Keratinocyte (primary cell): ENCODE results near the gene CCDC192. TPM values are rescaled to one million over a fixed set of nuclear protein-coding genes. Genes with fewer than 3 reads are reported as not detected.

Experiments used
- DNase-seq: peaks from one replicate; pipeline ENCODE4 v3.0.0-alpha.2; 2011; ENCODE audit warnings: low read depth, missing footprints, low spot score
- FAIRE-seq: peaks from 2 replicates; lab custom pipeline; 2011; peaks lifted over from hg19 to GRCh38; lab: Jason Lieb, UNC
- H2AFZ ChIP-seq: 2 replicates; pipeline ENCODE4 v1.6.0; 2012; ENCODE audit warnings: low read length, control low read depth, inconsistent platforms; ENCODE audit not compliant: control insufficient read depth
- H3K27ac ChIP-seq: 2 replicates; pipeline ENCODE4 v1.5.1; 2011; ENCODE audit warnings: low read length; ENCODE audit not compliant: control insufficient read depth, insufficient read depth
- H3K27me3 ChIP-seq: 3 replicates; pipeline ENCODE4 v1.6.0; 2011; ENCODE audit warnings: low read length; ENCODE audit not compliant: control insufficient read depth, insufficient read depth; ENCODE audit errors: extremely low read depth
- H3K36me3 ChIP-seq, 2 experiments: 2 replicates in 1 of 2; 3 replicates in 1 of 2; pipeline ENCODE4 v1.5.1; 2011; ENCODE audit warnings: low read length in 2 of 2, mild to moderate bottlenecking in 1 of 2; ENCODE audit not compliant: control insufficient read depth in 2 of 2, insufficient read depth in 2 of 2; ENCODE audit errors: extremely low read depth in 1 of 2
- H3K4me1 ChIP-seq: 3 replicates; pipeline ENCODE4 v1.5.1; 2011; ENCODE audit warnings: low read length; ENCODE audit not compliant: control insufficient read depth, insufficient read depth; ENCODE audit errors: extremely low read depth
- H3K4me2 ChIP-seq: 3 replicates; pipeline ENCODE4 v1.6.0; 2011; ENCODE audit warnings: low read depth, low read length; ENCODE audit not compliant: control insufficient read depth, insufficient read depth; ENCODE audit errors: extremely low read depth
- H3K4me3 ChIP-seq, 3 experiments: fragments of 200-600 bp in 1 of 3; sonication (generic) in 1 of 3; 2 replicates in 2 of 3; 3 replicates in 1 of 3; pipeline ENCODE4 v1.5.1; 2011 to 2016; ENCODE audit warnings: low read length in 3 of 3, mild to moderate bottlenecking in 3 of 3, control low read depth in 2 of 3, inconsistent platforms in 1 of 3, low read depth in 1 of 3, mixed read lengths in 1 of 3, mixed run types in 1 of 3, moderate library complexity in 1 of 3; ENCODE audit not compliant: control insufficient read depth in 2 of 3, insufficient read depth in 2 of 3; ENCODE audit errors: extremely low read depth in 1 of 3
- H3K79me2 ChIP-seq: 2 replicates; pipeline ENCODE4 v1.6.0; 2012; ENCODE audit warnings: low read length; ENCODE audit not compliant: control insufficient read depth, insufficient read depth
- H3K9ac ChIP-seq: 3 replicates; pipeline ENCODE4 v1.6.0; 2011; ENCODE audit warnings: low read length; ENCODE audit not compliant: control insufficient read depth, insufficient read depth; ENCODE audit errors: extremely low read depth
- H3K9me1 ChIP-seq: 3 replicates; pipeline ENCODE4 v1.6.0; 2011; ENCODE audit warnings: low read length; ENCODE audit not compliant: control insufficient read depth, insufficient read depth; ENCODE audit errors: extremely low read depth
- H3K9me3 ChIP-seq: 2 replicates; pipeline ENCODE4 v1.5.1; 2012; ENCODE audit warnings: low read depth, low read length; ENCODE audit not compliant: control insufficient read depth
- H4K20me1 ChIP-seq: 3 replicates; pipeline ENCODE4 v1.6.0; 2011; ENCODE audit warnings: low read length; ENCODE audit not compliant: control insufficient read depth, insufficient read depth; ENCODE audit errors: extremely low read depth
- EZH2 ChIP-seq: IDR thresholded peaks from one replicate; pipeline ENCODE4 v1.6.1; 2012; ENCODE audit warnings: inconsistent platforms, mild to moderate bottlenecking, low read length, moderate library complexity
- dilution Hi-C: fragments of 300-500 bp; cut with MboI; formaldehyde crosslinking; loops from one replicate; pipeline ENCODE4 v1.7.0; 2020; ENCODE audit warnings: low sequenced_read_pairs; ENCODE audit not compliant: extremely low pct_ligation_motif_present
- polyA plus RNA-seq, 5 experiments: library from polyadenylated mRNA; depleted of rRNA in 3 of 5; stranded (reverse) in 3 of 5; stranded (forward) in 1 of 5; unstranded in 1 of 5; fragments of >200 nt; gene quantifications; 1 replicate in 1 of 5; 2 replicates in 3 of 5; 3 replicates in 1 of 5; pipeline versions ENCODE4 v1.2.1 to v1.2.3, GENCODE V29; 2011 to 2012; ENCODE audit warnings: missing spikeins in 2 of 5, low read depth in 1 of 5, low replicate concordance in 1 of 5
- TF ChIP-seq, protein P1 (sequence below), 3 experiments: IDR thresholded peaks in 1 of 3; conservative IDR thresholded peaks in 1 of 3; optimal IDR thresholded peaks in 1 of 3; 2 replicates in 2 of 3; 3 replicates in 1 of 3; pipeline versions ENCODE3 to v1.5.1; 2011; ENCODE audit warnings: low read length in 3 of 3, mild to moderate bottlenecking in 3 of 3, moderate library complexity in 2 of 3, control low read depth in 1 of 3, inconsistent platforms in 1 of 3; ENCODE audit not compliant: insufficient read depth in 2 of 3; ENCODE audit errors: extremely low read depth in 1 of 3

Gene CCDC192
- polyA plus RNA-seq, 1 donor (not counting 4 experiments of a cell fraction or from before 2014, with no cell fraction given), result not detected

DNA sequence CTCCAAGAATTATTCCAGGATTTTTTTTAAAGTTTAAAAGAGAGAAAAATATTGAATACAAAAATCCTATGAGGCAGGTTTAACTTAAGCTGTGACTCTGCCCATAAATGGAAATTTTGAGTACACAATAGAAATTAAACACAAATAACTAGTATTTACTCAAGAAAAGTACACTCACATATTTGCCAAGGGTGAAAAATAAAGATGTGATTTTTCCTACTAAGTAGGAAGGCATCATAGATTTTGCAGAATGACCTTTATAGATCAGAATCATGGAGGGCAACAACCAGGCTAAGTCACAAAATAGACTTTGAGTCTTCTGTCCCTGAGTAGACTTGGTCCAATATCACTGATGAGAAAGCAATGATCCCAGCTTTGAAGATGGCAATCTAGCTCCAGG, 277.7 kb downstream of the CCDC192 start:
- Histone ChIP-seq H2AFZ (no peak overlapping the region), H3K4me1 (no peaks in the 10 kb centered on the region), H3K9me3 (no peaks in the 10 kb centered on the region), H3K79me2 (no peaks in the 10 kb centered on the region), H4K20me1 (no peaks in the 10 kb centered on the region), H3K4me2 (no peak overlapping the region), H3K4me3 (no peak overlapping the region), H3K27me3 (no peaks in the 10 kb centered on the region), H3K27ac (no peak overlapping the region), H3K36me3 (no peaks in the 10 kb centered on the region), H3K9ac (no peak overlapping the region), H3K9me1 (no peaks in the 10 kb centered on the region)
- DNase-seq (no peak), FAIRE-seq (no peak)
- dilution Hi-C loops, result no loop called here
- TF ChIP-seq, protein P1, sequence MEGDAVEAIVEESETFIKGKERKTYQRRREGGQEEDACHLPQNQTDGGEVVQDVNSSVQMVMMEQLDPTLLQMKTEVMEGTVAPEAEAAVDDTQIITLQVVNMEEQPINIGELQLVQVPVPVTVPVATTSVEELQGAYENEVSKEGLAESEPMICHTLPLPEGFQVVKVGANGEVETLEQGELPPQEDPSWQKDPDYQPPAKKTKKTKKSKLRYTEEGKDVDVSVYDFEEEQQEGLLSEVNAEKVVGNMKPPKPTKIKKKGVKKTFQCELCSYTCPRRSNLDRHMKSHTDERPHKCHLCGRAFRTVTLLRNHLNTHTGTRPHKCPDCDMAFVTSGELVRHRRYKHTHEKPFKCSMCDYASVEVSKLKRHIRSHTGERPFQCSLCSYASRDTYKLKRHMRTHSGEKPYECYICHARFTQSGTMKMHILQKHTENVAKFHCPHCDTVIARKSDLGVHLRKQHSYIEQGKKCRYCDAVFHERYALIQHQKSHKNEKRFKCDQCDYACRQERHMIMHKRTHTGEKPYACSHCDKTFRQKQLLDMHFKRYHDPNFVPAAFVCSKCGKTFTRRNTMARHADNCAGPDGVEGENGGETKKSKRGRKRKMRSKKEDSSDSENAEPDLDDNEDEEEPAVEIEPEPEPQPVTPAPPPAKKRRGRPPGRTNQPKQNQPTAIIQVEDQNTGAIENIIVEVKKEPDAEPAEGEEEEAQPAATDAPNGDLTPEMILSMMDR (optimal IDR thresholded peaks at IDR 0.05 in 1 of 3, IDR thresholded peaks at IDR 0.05 in 1 of 3, conservative IDR thresholded peaks at IDR 0.05 in 1 of 3; ENCODE audit: extremely low read depth in 1 of 3, insufficient read depth in 2 of 3, low read length in 3 of 3), result no peak
- no peak for TF ChIP-seq EZH2

DNA sequence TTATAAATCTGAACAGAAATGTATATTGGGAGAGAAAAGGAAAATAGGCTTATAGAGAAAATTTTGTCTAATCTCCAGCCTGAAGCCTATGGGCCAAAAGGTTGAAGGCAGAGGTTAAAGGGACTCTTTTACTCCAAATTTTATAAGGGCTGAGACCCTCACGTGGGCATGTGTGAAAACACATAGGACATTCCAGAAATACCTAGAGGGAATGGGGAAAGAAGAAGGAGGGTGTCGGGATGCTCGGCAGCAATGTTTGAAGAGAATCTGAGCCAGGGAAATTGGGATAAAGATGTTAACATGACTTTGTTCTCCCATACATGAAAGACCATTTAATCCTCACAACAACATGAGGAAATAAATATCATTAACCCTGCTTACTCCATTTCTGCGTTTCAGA, 278.3 kb downstream of the CCDC192 start:
- DNase-seq (no peak), FAIRE-seq (no peak)
- TF ChIP-seq, protein P1 (optimal IDR thresholded peaks at IDR 0.05 in 1 of 3, IDR thresholded peaks at IDR 0.05 in 1 of 3, conservative IDR thresholded peaks at IDR 0.05 in 1 of 3; ENCODE audit: extremely low read depth in 1 of 3, insufficient read depth in 2 of 3, low read length in 3 of 3), result no peak
- no peak for TF ChIP-seq EZH2
- Histone ChIP-seq H2AFZ (no peak overlapping the region), H3K4me3 (no peak overlapping the region), H3K27ac (no peak overlapping the region), H4K20me1 (no peaks in the 10 kb centered on the region), H3K79me2 (no peaks in the 10 kb centered on the region), H3K4me2 (no peak overlapping the region), H3K9me3 (no peaks in the 10 kb centered on the region), H3K36me3 (no peaks in the 10 kb centered on the region), H3K27me3 (no peaks in the 10 kb centered on the region), H3K9me1 (no peaks in the 10 kb centered on the region), H3K4me1 (no peaks in the 10 kb centered on the region), H3K9ac (no peak overlapping the region)
- dilution Hi-C loops, result no loop called here
